Tibial nerve (tissue), 4 donors: ENCODE measurements around the gene ZCCHC10. TPM values are rescaled to one million over a fixed set of nuclear protein-coding genes. Genes with fewer than 3 reads are reported as not detected.
"Not testable (repeated sequence)": the region's sequence is repeated elsewhere in the genome, so short reads cannot be mapped to it uniquely, and the experiment has no call there.

Experiments used
- DNase-seq, 2 donors: peaks; one replicate each; pipeline ENCODE4 v3.0.0-alpha.2; 2019; ENCODE audit warnings: low spot score in 2 of 2
- H3K27ac ChIP-seq, 4 donors: fragments of 200-600 bp; sonication (generic) in 3 of 4; one replicate each; pipeline ENCODE4 v1.5.1; 2017 to 2019; ENCODE audit warnings: mild to moderate bottlenecking in 1 of 4
- H3K27me3 ChIP-seq, 2 donors: fragments of 200-600 bp; sonication (generic) in 1 of 2; one replicate each; pipeline versions ENCODE4 v1.5.1 to v1.6.0; 2017 to 2019
- H3K36me3 ChIP-seq, 3 donors: fragments of 200-600 bp; sonication (generic); one replicate each; pipeline ENCODE4 v1.5.1; 2018 to 2019
- H3K4me1 ChIP-seq, 4 donors: fragments of 200-600 bp; sonication (generic) in 3 of 4; one replicate each; pipeline ENCODE4 v1.5.1; 2017 to 2019
- H3K4me3 ChIP-seq, 4 donors: fragments of 200-600 bp; sonication (generic) in 3 of 4; one replicate each; pipeline ENCODE4 v1.5.1; 2017 to 2019; ENCODE audit warnings: mild to moderate bottlenecking in 1 of 4, moderate library complexity in 1 of 4
- H3K9me3 ChIP-seq, 4 donors: fragments of 200-600 bp; sonication (generic) in 3 of 4; one replicate each; pipeline ENCODE4 v1.5.1; 2017 to 2019
- CTCF ChIP-seq, 5 experiments: fragments of 200-600 bp in 3 of 5; fragments of 450-650 bp in 2 of 5; sonication (generic) in 3 of 5; IDR thresholded peaks; one replicate each; pipeline ENCODE4 v1.5.1; 2016 to 2019; ENCODE audit warnings: antibody characterized with exemption in 5 of 5, mild to moderate bottlenecking in 3 of 5, moderate library complexity in 2 of 5
- EP300 ChIP-seq, 2 donors: sonication (generic); formaldehyde crosslinking; IDR thresholded peaks; one replicate each; pipeline ENCODE4 v1.6.1; 2017; ENCODE audit warnings: antibody characterized with exemption in 2 of 2, mild to moderate bottlenecking in 1 of 2
- POLR2A ChIP-seq, 2 donors: fragments of 450-650 bp; IDR thresholded peaks; one replicate each; pipeline ENCODE4 v1.6.1; 2017; ENCODE audit warnings: antibody characterized with exemption in 2 of 2, mild to moderate bottlenecking in 2 of 2, moderate library complexity in 2 of 2
- WGBS, 2 donors: methylation state at CpG; one replicate each; pipeline ENCODE4 v1.1.5; 2018; 5-methylcytosine and 5-hydroxymethylcytosine counted together
- total RNA-seq, 4 donors: library from RNA; depleted of rRNA; stranded (reverse); fragments of >200 nt; gene quantifications; one replicate each; pipeline ENCODE4 v1.1.0, GENCODE V29; 2016

ZCCHC10 gene
- total RNA-seq, 4 donors from 2014 or later, result 7.4 to 9.0 (median 8.3) TPM

DNA sequence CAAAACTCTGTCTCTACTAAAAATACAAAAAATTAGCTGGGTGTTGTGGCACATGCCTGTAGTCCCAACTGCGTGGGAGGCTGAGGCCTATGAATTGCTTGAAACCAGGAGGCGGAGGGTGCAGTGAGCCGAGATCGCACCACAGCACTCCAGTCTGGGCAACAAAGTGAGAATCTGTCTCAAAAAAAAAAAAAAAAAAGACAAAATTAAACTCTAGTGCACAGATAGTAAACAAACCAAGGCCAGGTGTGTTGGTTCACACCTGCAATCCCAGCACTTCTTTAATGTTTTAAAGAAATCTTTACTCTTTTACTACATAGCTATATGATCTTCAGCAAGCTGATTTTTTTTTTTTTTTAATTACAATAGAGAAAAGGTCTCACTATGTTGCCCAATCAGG lies 8.4 kb downstream of the ZCCHC10 start:
- no peaks in the 10 kb centered on the region for H3K9me3 ChIP-seq
- DNase-seq, result no peak
- no peaks in the 10 kb centered on the region for H3K27me3 ChIP-seq
- H3K4me1 ChIP-seq, result no peaks in the 10 kb centered on the region
- peaks cover 0 to 55% (median 0%) of the 10 kb centered on the region in 3 donors for H3K36me3 ChIP-seq
- H3K27ac ChIP-seq, result no peak overlapping the region
- H3K4me3 ChIP-seq, result no peak overlapping the region
- TF ChIP-seq CTCF (IDR thresholded peaks at IDR 0.05) (no peak), EP300 (IDR thresholded peaks at IDR 0.05) (no peak)
- WGBS, 2 donors, result 77 to 91% methylated on average over 4 of the region's 4 CpGs

DNA sequence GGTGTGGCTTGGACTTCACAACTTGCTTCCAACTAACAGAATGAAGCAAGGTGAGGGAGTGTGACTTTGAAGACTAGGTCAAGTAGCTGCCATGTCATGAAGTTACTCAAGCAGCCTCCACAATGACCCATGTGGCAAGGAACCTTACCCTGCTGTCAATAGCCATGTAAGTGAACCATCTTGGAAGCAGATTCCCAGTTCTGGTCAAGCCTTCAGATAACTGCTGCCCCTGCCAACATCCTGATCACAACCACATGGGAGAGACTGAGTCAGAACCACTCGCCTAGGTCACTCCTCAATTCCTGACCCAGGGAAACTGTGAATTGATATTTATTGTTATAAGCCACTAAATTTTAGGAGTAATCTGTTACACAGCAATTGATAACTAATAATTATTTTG lies 10.9 kb downstream of the ZCCHC10 start:
- no peak for DNase-seq
- TF ChIP-seq EP300 (IDR thresholded peaks at IDR 0.05) (no peak), CTCF (IDR thresholded peaks at IDR 0.05) (no peak), POLR2A (IDR thresholded peaks at IDR 0.05) (no peak)
- H3K27me3 ChIP-seq, result no peaks in the 10 kb centered on the region
- 91 to 94% methylated on average over 1 of the region's 1 CpG for WGBS, 2 donors
- no peak overlapping the region for H3K27ac ChIP-seq
- peaks cover 0 to 58% (median 0%) of the 10 kb centered on the region in 3 donors for H3K36me3 ChIP-seq
- no peaks in the 10 kb centered on the region for H3K4me1 ChIP-seq
- H3K9me3 ChIP-seq, result peaks cover 0 to 9% (median 0%) of the 10 kb centered on the region in 4 donors
- H3K4me3 ChIP-seq, result no peak overlapping the region

DNA sequence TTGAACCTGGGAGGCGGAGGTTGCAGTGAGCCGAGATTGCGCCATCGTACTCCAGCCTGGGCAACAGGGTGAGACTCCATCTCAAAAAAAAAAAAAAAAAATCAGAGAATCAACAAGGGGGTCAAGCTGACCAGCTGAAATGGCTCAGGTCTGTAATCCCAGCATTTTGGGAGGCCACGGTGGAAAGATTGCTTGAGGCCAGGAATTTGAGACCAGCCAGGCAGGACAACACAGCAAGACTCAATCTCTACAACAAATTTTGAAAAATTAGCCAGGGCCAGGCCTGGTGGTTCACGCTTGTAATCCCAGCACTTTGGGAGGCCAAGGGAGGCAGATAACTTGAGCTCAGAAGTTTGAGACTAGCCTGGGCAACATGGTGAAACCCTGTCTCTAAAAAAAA lies 17.9 kb downstream of the ZCCHC10 start:
- not testable (repeated sequence) for DNase-seq, H3K27me3 ChIP-seq, H3K4me3 ChIP-seq, H3K4me1 ChIP-seq, H3K27ac ChIP-seq, H3K9me3 ChIP-seq
- WGBS, 2 donors, result 81 to 83% methylated on average over 6 of the region's 6 CpGs
- H3K36me3 ChIP-seq, result peaks cover 0 to 55% (median 7%) of the 10 kb centered on the region in 3 donors

DNA sequence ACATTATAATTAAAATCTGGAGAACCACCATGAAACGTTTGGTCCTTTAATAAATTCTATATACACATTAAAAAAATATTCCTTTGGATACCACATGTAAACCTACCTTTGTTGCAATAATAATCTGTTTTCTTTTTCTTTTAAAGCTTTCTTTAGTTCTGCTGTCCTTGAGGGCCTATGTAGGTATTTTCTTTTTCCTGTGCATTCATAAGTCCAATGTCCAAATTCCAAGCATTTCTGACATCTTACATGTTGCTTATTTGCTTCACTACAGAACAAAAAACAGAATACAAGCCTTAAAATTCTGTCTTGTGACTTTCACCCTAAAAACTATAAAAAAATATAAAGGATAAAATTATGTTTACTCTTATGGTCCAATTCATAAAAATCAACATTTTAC lies 19.7 kb downstream of the ZCCHC10 start:
- H3K36me3 ChIP-seq, result peaks cover 0 to 65% (median 7%) of the 10 kb centered on the region in 3 donors
- H3K9me3 ChIP-seq, result peaks cover 0 to 7% (median 0%) of the 10 kb centered on the region in 4 donors
- no peak overlapping the region for H3K27ac ChIP-seq
- no peak overlapping the region for H3K4me3 ChIP-seq
- no peaks in the 10 kb centered on the region for H3K27me3 ChIP-seq
- no peak for DNase-seq
- no peak for TF ChIP-seq EP300 (IDR thresholded peaks at IDR 0.05)
- TF ChIP-seq CTCF (IDR thresholded peaks at IDR 0.05), result no peak
- no peak for TF ChIP-seq POLR2A (IDR thresholded peaks at IDR 0.05)
- no peaks in the 10 kb centered on the region for H3K4me1 ChIP-seq
- WGBS, 2 donors, result 60 to 63% methylated on average over 1 of the region's 1 CpG

DNA sequence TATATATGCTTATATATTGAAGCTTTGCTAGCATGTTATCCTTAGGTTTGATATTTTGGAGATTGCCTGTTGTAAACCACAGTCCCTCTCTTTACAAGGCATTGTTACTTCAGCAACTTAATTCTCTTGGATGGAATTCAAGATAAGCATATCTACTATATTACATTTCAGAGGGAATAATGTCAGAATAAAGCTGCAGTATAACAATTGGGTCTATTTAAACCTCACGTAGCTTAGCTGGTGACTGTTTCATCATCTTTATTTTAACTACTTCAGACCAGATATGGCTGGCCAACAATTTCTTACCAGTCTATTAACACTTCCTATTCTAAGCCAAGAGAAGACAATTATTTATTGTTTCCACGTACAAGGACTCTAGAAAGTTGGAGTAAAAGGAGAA lies 27.1 kb downstream of the ZCCHC10 start:
- Histone ChIP-seq H3K36me3 (peaks cover 0 to 41% (median 0%) of the 10 kb centered on the region in 3 donors), H3K9me3 (no peaks in the 10 kb centered on the region), H3K27ac (no peak overlapping the region), H3K27me3 (no peaks in the 10 kb centered on the region), H3K4me3 (no peak overlapping the region), H3K4me1 (peaks cover 0 to 6% (median 0%) of the 10 kb centered on the region in 4 donors)
- TF ChIP-seq EP300 (IDR thresholded peaks at IDR 0.05) (no peak), CTCF (IDR thresholded peaks at IDR 0.05) (no peak), POLR2A (IDR thresholded peaks at IDR 0.05) (no peak)
- no peak for DNase-seq
- 26 to 37% methylated on average over 2 of the region's 2 CpGs for WGBS, 2 donors

DNA sequence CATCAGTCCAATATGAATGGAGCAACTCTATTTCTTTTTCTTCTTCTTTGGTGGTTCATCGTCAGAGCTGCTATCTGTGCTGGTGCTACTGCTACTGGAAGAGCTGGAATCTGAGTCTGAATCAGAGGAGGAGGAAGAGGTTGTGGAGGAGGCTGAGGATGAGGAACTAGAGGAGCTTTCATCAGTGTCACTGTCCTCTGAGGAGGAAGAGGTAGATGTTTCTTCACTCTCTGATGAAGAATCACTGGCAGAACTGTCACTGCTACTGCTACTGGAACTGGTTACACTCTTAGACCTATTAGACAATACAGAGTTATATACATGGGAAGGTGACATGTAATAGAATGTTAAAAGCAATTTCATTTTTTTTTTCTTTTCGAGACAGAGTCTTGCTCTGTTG lies 27.8 kb downstream of the ZCCHC10 start:
- 76% methylated on average over 2 of the region's 2 CpGs for WGBS, 2 donors
- Histone ChIP-seq H3K36me3 (peaks cover 0 to 34% (median 0%) of the 10 kb centered on the region in 3 donors), H3K27me3 (no peaks in the 10 kb centered on the region), H3K27ac (no peak overlapping the region), H3K9me3 (no peaks in the 10 kb centered on the region), H3K4me3 (no peak overlapping the region), H3K4me1 (peaks cover 0 to 6% (median 0%) of the 10 kb centered on the region in 4 donors)
- TF ChIP-seq POLR2A (IDR thresholded peaks at IDR 0.05) (no peak), CTCF (IDR thresholded peaks at IDR 0.05) (no peak), EP300 (IDR thresholded peaks at IDR 0.05) (no peak)
- DNase-seq, result no peak
